ENCODE results near the gene RRP9.
A peak's percentile ranks its signal among the peaks of the same experiment; 100 is the strongest.

Gene RRP9

DNA sequence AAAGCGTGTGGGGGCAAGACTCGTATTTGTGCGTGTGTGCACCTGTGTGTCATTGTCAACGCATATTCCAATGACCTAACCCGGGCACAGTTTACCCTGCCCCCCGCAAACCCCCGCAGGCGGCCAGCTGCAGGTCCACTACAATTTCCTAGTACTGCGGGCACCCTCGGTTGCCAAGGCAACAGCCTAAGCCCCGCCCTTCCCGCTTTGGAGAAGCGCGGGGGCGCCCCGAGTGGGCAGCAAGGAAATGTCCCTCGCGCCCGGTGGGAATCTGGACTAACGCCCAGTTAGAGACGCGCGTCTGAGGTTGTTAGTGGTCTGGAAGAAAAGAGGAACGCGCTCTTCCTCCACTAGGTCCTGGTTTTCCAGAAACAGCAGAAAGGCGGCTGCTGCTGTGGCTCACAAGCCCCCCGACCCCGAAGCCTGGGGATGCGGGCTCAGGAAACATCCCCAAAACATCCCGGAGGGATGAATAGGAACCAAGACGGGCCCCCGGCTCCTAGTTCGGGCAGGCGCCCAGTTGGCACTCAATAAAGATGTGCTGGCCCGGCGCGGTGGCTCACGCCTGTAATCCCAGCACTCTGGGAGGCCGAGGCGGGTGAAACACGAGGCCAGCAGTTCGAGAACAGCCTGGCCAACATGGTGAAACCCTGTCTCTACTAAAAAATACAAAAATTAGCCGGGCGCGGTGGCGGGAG lies 34.3 kb upstream of the RRP9 start:
- peaks cover 32% of the 10 kb centered on the region for H3K79me2 ChIP-seq (ENCODE audit: control insufficient read depth, low read length)
- H3F3A ChIP-seq (ENCODE audit: control insufficient read depth, insufficient read depth) = peaks cover 24% of the 10 kb centered on the region
- H3K27me3 ChIP-seq (ENCODE audit: control insufficient read depth, low read length) = no peaks in the 10 kb centered on the region
- TF ChIP-seq EZH2phosphoT487 (IDR thresholded peaks at IDR 0.05; ENCODE audit: borderline replicate concordance, low read length) = no peak
- peak; percentile 14 for TF ChIP-seq CTCF (IDR thresholded peaks at IDR 0.05; ENCODE audit: low read depth, low read length, poor library complexity, severe bottlenecking)
- H3K4me3 ChIP-seq (ENCODE audit: low read length) = peak overlapping the region; percentile 99
- H3K9me2 ChIP-seq (replicated peaks; ENCODE audit: control insufficient read depth, low read length) = no peaks in the 10 kb centered on the region
- H3K4me2 ChIP-seq (ENCODE audit: low read length) = peak overlapping the region; percentile 95
- H3K27ac ChIP-seq (ENCODE audit: low read depth, low read length) = no peak overlapping the region
- H3K4me1 ChIP-seq (ENCODE audit: control insufficient read depth, low read length) = peaks cover 19% of the 10 kb centered on the region
- H4K20me1 ChIP-seq (ENCODE audit: control insufficient read depth, insufficient read depth, low read depth, low read length) = no peaks in the 10 kb centered on the region
- H3K9me3 ChIP-seq (ENCODE audit: control insufficient read depth, insufficient read depth, low read length) = no peaks in the 10 kb centered on the region
- peaks cover 15% of the 10 kb centered on the region for H3K36me3 ChIP-seq (ENCODE audit: control insufficient read depth, low read length)

GRCh38 chr3:51974963-51975851 lies 33.5 kb upstream of the RRP9 start, which contains the start of gene ABHD14A:
ABHD14A (plus strand) TSS chr3:51975064; CDS start chr3:51975136, 72 bp downstream.
- H4K20me1 ChIP-seq (ENCODE audit: control insufficient read depth, insufficient read depth, low read depth, low read length) = no peaks in the 10 kb centered on the region
- no peak for TF ChIP-seq CTCF (IDR thresholded peaks at IDR 0.05; ENCODE audit: low read depth, low read length, poor library complexity, severe bottlenecking)
- TF ChIP-seq EZH2phosphoT487 (IDR thresholded peaks at IDR 0.05; ENCODE audit: borderline replicate concordance, low read length) = no peak
- no peaks in the 10 kb centered on the region for H3K27me3 ChIP-seq (ENCODE audit: control insufficient read depth, low read length)
- H3K4me1 ChIP-seq (ENCODE audit: control insufficient read depth, low read length) = peaks cover 19% of the 10 kb centered on the region
- H3K4me3 ChIP-seq (ENCODE audit: low read length) = peak within 1 kb of the TSS; percentile 99
- H3F3A ChIP-seq (ENCODE audit: control insufficient read depth, insufficient read depth) = peaks cover 24% of the 10 kb centered on the region
- no peaks in the 10 kb centered on the region for H3K9me2 ChIP-seq (replicated peaks; ENCODE audit: control insufficient read depth, low read length)
- H3K27ac ChIP-seq (ENCODE audit: low read depth, low read length) = peak within 1 kb of the TSS; percentile 60
- no peaks in the 10 kb centered on the region for H3K9me3 ChIP-seq (ENCODE audit: control insufficient read depth, insufficient read depth, low read length)
- H3K79me2 ChIP-seq (ENCODE audit: control insufficient read depth, low read length) = peaks cover 25% of the 10 kb centered on the region
- H3K4me2 ChIP-seq (ENCODE audit: low read length) = peak within 1 kb of the TSS; percentile 95
- H3K36me3 ChIP-seq (ENCODE audit: control insufficient read depth, low read length) = peaks cover 14% of the 10 kb centered on the region

GRCh38 chr3:51974277-51974962 lies 32.7 kb upstream of the RRP9 start:
- no peaks in the 10 kb centered on the region for H3K9me3 ChIP-seq (ENCODE audit: control insufficient read depth, insufficient read depth, low read length)
- peaks cover 13% of the 10 kb centered on the region for H3K36me3 ChIP-seq (ENCODE audit: control insufficient read depth, low read length)
- H3K27me3 ChIP-seq (ENCODE audit: control insufficient read depth, low read length) = no peaks in the 10 kb centered on the region
- peaks cover 19% of the 10 kb centered on the region for H3K4me1 ChIP-seq (ENCODE audit: control insufficient read depth, low read length)
- H3K9me2 ChIP-seq (replicated peaks; ENCODE audit: control insufficient read depth, low read length) = no peaks in the 10 kb centered on the region
- peaks cover 25% of the 10 kb centered on the region for H3K79me2 ChIP-seq (ENCODE audit: control insufficient read depth, low read length)
- TF ChIP-seq CTCF (IDR thresholded peaks at IDR 0.05; ENCODE audit: low read depth, low read length, poor library complexity, severe bottlenecking) (peak; percentile 53), EZH2phosphoT487 (IDR thresholded peaks at IDR 0.05; ENCODE audit: borderline replicate concordance, low read length) (no peak)
- H3F3A ChIP-seq (ENCODE audit: control insufficient read depth, insufficient read depth) = peaks cover 26% of the 10 kb centered on the region
- peak overlapping the region; percentile 95 for H3K4me2 ChIP-seq (ENCODE audit: low read length)
- peak overlapping the region; percentile 60 for H3K27ac ChIP-seq (ENCODE audit: low read depth, low read length)
- no peaks in the 10 kb centered on the region for H4K20me1 ChIP-seq (ENCODE audit: control insufficient read depth, insufficient read depth, low read depth, low read length)
- peak overlapping the region; percentile 99 for H3K4me3 ChIP-seq (ENCODE audit: low read length)
